HepG2 (cell line): ENCODE results near the gene BRS3. TPM values are rescaled to one million over a fixed set of nuclear protein-coding genes. Genes with fewer than 3 reads are reported as not detected.

Source experiments
- AGO1 ChIP-seq: fragments of 200-400 bp; formaldehyde crosslinking; IDR thresholded peaks from 2 replicates; pipeline ENCODE4 v1.6.1; 2017; ENCODE audit warnings: mild to moderate bottlenecking, low read depth, low read length, moderate library complexity; ENCODE audit not compliant: poor library complexity, severe bottlenecking
- ASH2L ChIP-seq: fragments of 300-600, 200-600 bp; sonication (generic); IDR thresholded peaks from 2 replicates; pipeline ENCODE4 v1.7.0; 2017; ENCODE audit warnings: low read depth, mild to moderate bottlenecking, moderate library complexity, mixed read lengths, low read length; ENCODE audit not compliant: insufficient read length
- ATAD3A ChIP-seq: sonication (generic); formaldehyde crosslinking; IDR thresholded peaks from 2 replicates; pipeline ENCODE4 v1.4.0; 2020; ENCODE audit warnings: missing genetic modification reagents
- DMAP1 ChIP-seq: IDR thresholded peaks from 2 replicates; pipeline ENCODE4 v1.6.1; 2016
- FOXA1 ChIP-seq, 2 experiments: fragments of 450-650 bp in 1 of 2; sonication (generic) in 1 of 2; formaldehyde crosslinking in 1 of 2; IDR thresholded peaks; 2 replicates each; pipeline versions ENCODE4 v1.4.0 to v1.6.1; 2016 to 2020; ENCODE audit warnings: missing genetic modification reagents in 1 of 2
- HBP1 ChIP-seq: IDR thresholded peaks from 2 replicates; pipeline ENCODE4 v1.6.1; 2016; ENCODE audit warnings: low read depth, control low read depth
- MED1 ChIP-seq: sonication (generic); formaldehyde crosslinking; IDR thresholded peaks from 2 replicates; pipeline ENCODE4 v1.4.0; 2020; ENCODE audit warnings: missing genetic modification reagents
- PAX8 ChIP-seq: sonication (generic); formaldehyde crosslinking; IDR thresholded peaks from 2 replicates; pipeline ENCODE4 v1.8.0; 2022; ENCODE audit warnings: mild to moderate bottlenecking, missing genetic modification reagents, borderline replicate concordance
- POLR2A ChIP-seq, 2 experiments: IDR thresholded peaks; 2 replicates each; pipeline ENCODE4 v1.6.1; 2011; ENCODE audit warnings: low read depth in 2 of 2, low read length in 2 of 2, mild to moderate bottlenecking in 1 of 2, moderate library complexity in 1 of 2; ENCODE audit not compliant: insufficient read depth in 1 of 2
- RBM22 ChIP-seq: fragments of 200-400 bp; formaldehyde crosslinking; optimal IDR thresholded peaks from 2 replicates; pipeline ENCODE3; 2017; ENCODE audit warnings: mild to moderate bottlenecking, low read length, moderate library complexity
- SMARCC2 ChIP-seq: fragments of 450-650 bp; IDR thresholded peaks from 2 replicates; pipeline ENCODE4 v1.6.1; 2017; ENCODE audit warnings: antibody characterized with exemption, mild to moderate bottlenecking
- ZBTB14 ChIP-seq: sonication (generic); formaldehyde crosslinking; IDR thresholded peaks from 2 replicates; pipeline ENCODE4 v1.4.0; 2020; ENCODE audit warnings: missing genetic modification reagents
- ZBTB7B ChIP-seq: sonication (generic); formaldehyde crosslinking; IDR thresholded peaks from 2 replicates; pipeline ENCODE4 v1.4.0; 2020; ENCODE audit warnings: missing genetic modification reagents
- ZNF563 ChIP-seq: sonication (generic); formaldehyde crosslinking; IDR thresholded peaks from 2 replicates; pipeline ENCODE4 v1.8.0; 2022; ENCODE audit warnings: mild to moderate bottlenecking, moderate library complexity, missing genetic modification reagents
- ZNF839 ChIP-seq: sonication (generic); formaldehyde crosslinking; IDR thresholded peaks from 2 replicates; pipeline ENCODE4 v1.4.0; 2020; ENCODE audit warnings: missing genetic modification reagents, mild to moderate bottlenecking, borderline replicate concordance
- ZSCAN12 ChIP-seq: sonication (generic); formaldehyde crosslinking; IDR thresholded peaks from 2 replicates; pipeline ENCODE4 v1.9.0; 2021; ENCODE audit warnings: mild to moderate bottlenecking, missing genetic modification reagents
- ZSCAN25 ChIP-seq: sonication (generic); formaldehyde crosslinking; IDR thresholded peaks from 2 replicates; pipeline ENCODE4 v1.8.0; 2022; ENCODE audit warnings: mild to moderate bottlenecking, missing genetic modification reagents
- ZSCAN30 ChIP-seq: sonication (generic); formaldehyde crosslinking; IDR thresholded peaks from 2 replicates; pipeline ENCODE4 v1.5.0; 2020; ENCODE audit warnings: mild to moderate bottlenecking, missing genetic modification reagents
- polyA plus RNA-seq, 8 experiments: library from polyadenylated mRNA; depleted of rRNA in 3 of 8; stranded (reverse) in 7 of 8; unstranded in 1 of 8; fragments of >200 nt; fragmentation: Illumina TruSeq in 4 of 8; extraction: Trizol in 4 of 8; gene quantifications; 2 replicates each; pipeline versions ENCODE4 v1.2.1 to v1.2.3, GENCODE V29; 2011 to 2016; ENCODE audit warnings: low read depth in 4 of 8, missing spikeins in 1 of 8, mixed read lengths in 1 of 8; ENCODE audit not compliant: insufficient read depth in 1 of 8
- total RNA-seq, 5 experiments: library from RNA; depleted of rRNA; stranded (reverse); fragments of >200 nt; fragmentation: Illumina TruSeq; extraction: Trizol; gene quantifications; 2 replicates each; pipeline ENCODE4 v1.2.3, GENCODE V29; 2016; ENCODE audit warnings: low read depth in 1 of 5
- TF ChIP-seq, protein P1 (sequence below): sonication (generic); formaldehyde crosslinking; IDR thresholded peaks from 2 replicates; pipeline ENCODE4 v1.4.0; 2020; ENCODE audit warnings: low read depth, mild to moderate bottlenecking, missing genetic modification reagents
- TF ChIP-seq, protein P2 (sequence below): IDR thresholded peaks from 2 replicates; pipeline ENCODE4 v1.6.1; 2016; ENCODE audit warnings: missing biosample characterization, missing genetic modification reagents, low read depth
- TF ChIP-seq, protein P3 (sequence below): sonication (generic); formaldehyde crosslinking; IDR thresholded peaks from 2 replicates; pipeline ENCODE4 v1.4.0; 2020; ENCODE audit warnings: missing genetic modification reagents

The BRS3 gene
- total and polyA plus RNA-seq, 2 of the 13 experiments (the other 11 are each of a cell fraction or from before 2014, with no cell fraction given) = not detected

GRCh38 chrX:136496186-136496763 is 8.5 kb downstream of the BRS3 start (continued):
- no peak for TF ChIP-seq FOXA1 (IDR thresholded peaks at IDR 0.05)
- TF ChIP-seq FOXA1 (CRISPR knock-in tag; IDR thresholded peaks at IDR 0.05) = peak; percentile 74
- no peak for TF ChIP-seq AGO1
- TF ChIP-seq ZNF839 (CRISPR knock-in tag) = no peak
- no peak for TF ChIP-seq SMARCC2
- no peak for TF ChIP-seq ATAD3A
- no peak for TF ChIP-seq MED1 (CRISPR knock-in tag)
- TF ChIP-seq, protein P1, sequence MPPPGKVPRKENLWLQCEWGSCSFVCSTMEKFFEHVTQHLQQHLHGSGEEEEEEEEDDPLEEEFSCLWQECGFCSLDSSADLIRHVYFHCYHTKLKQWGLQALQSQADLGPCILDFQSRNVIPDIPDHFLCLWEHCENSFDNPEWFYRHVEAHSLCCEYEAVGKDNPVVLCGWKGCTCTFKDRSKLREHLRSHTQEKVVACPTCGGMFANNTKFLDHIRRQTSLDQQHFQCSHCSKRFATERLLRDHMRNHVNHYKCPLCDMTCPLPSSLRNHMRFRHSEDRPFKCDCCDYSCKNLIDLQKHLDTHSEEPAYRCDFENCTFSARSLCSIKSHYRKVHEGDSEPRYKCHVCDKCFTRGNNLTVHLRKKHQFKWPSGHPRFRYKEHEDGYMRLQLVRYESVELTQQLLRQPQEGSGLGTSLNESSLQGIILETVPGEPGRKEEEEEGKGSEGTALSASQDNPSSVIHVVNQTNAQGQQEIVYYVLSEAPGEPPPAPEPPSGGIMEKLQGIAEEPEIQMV (CRISPR knock-in tag) = no peak
- no peak for TF ChIP-seq ZBTB14 (CRISPR knock-in tag)
- no peak for TF ChIP-seq PAX8 (CRISPR knock-in tag)
- TF ChIP-seq HBP1 (CRISPR knock-in tag) = no peak
- TF ChIP-seq, protein P2, sequence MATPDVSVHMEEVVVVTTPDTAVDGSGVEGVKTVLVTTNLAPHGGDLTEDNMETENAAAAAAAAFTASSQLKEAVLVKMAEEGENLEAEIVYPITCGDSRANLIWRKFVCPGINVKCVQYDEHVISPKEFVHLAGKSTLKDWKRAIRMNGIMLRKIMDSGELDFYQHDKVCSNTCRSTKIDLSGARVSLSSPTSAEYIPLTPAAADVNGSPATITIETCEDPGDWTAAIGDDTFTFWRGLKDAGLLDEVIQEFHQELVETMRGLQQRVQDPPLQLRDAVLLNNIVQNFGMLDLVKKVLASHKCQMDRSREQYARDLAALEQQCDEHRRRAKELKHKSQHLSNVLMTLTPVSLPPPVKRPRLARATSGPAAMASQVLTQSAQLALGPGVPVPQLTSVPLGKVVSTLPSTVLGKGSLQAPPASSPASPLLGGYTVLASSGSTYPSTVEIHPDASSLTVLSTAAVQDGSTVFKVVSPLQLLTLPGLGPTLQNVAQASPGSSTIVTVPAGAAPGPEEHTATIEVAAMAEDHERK = no peak
- 0 out of 2 replicates have a peak, but pooled peaks have one; percentile 22 for TF ChIP-seq DMAP1 (CRISPR knock-in tag)
- peak; percentile 16 for TF ChIP-seq ASH2L
- no peak for TF ChIP-seq ZSCAN12 (CRISPR knock-in tag)
- TF ChIP-seq POLR2A (IDR thresholded peaks at IDR 0.05; ENCODE audit: insufficient read depth in 1 of 2, low read depth in 2 of 2, low read length in 2 of 2) = peak in 1 of 2 experiments; percentile 16; a peak in 1 of 4 replicates
- TF ChIP-seq ZSCAN30 (CRISPR knock-in tag) = no peak
- TF ChIP-seq ZSCAN25 = no peak
- no peak for TF ChIP-seq RBM22
- no peak for TF ChIP-seq ZNF563 (CRISPR knock-in tag)
- TF ChIP-seq ZBTB7B (CRISPR knock-in tag) = no peak
- TF ChIP-seq, protein P3, sequence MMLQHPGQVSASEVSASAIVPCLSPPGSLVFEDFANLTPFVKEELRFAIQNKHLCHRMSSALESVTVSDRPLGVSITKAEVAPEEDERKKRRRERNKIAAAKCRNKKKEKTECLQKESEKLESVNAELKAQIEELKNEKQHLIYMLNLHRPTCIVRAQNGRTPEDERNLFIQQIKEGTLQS (CRISPR knock-in tag) = no peak
